Left ventricle myocardium inferior (tissue), 1 donor: ENCODE results near the gene SAMD7. TPM values are rescaled to one million over a fixed set of nuclear protein-coding genes. Genes with fewer than 3 reads are reported as not detected.

Source experiments
- DNase-seq: peaks from one replicate; pipeline ENCODE4 v3.0.0-alpha.2; 2020
- H3K27ac ChIP-seq: fragments of 200-600 bp; replicated peaks from 2 replicates; pipeline ENCODE4 v1.8.0; 2021
- H3K27me3 ChIP-seq: fragments of 200-600 bp; 2 replicates; pipeline ENCODE4 v1.8.0; 2021; ENCODE audit warnings: low read depth
- H3K36me3 ChIP-seq: fragments of 200-600 bp; 2 replicates; pipeline ENCODE4 v1.8.0; 2021
- H3K4me1 ChIP-seq: fragments of 200-600 bp; 2 replicates; pipeline ENCODE4 v1.8.0; 2021
- H3K4me3 ChIP-seq: fragments of 200-600 bp; 2 replicates; pipeline ENCODE4 v1.8.0; 2021; ENCODE audit warnings: mild to moderate bottlenecking, moderate library complexity
- H3K9me3 ChIP-seq: fragments of 200-600 bp; replicated peaks from 2 replicates; pipeline ENCODE4 v1.8.0; 2021
- CTCF ChIP-seq: fragments of 200-600 bp; IDR thresholded peaks from 2 replicates; pipeline ENCODE4 v1.8.0; 2021; ENCODE audit warnings: antibody characterized with exemption, mild to moderate bottlenecking, borderline replicate concordance
- intact Hi-C: fragments of 100-400 bp; cut with micrococcal nuclease; formaldehyde crosslinking; loops from one replicate; pipeline ENCODE4 v1.11.0; 2022
- total RNA-seq: library from RNA; stranded (reverse); fragmentation: NEBNext Ultra II Directional; extraction: Animal tissue kit (Norgen Biotek cat#: 25700); gene quantifications from one replicate; pipeline ENCODE4 v1.2.1, GENCODE V29; 2021
- donor health status: DM: no; HTN: yes; CAD: no; lungs with severe emphysema.

Gene SAMD7
- total RNA-seq, 1 donor from 2014 or later: not detected

- no peak overlapping the region for H3K4me3 ChIP-seq
- H3K4me1 ChIP-seq: no peaks in the 10 kb centered on the region
- intact Hi-C loops: loop anchor here (10.0 kb wide), 1 partner anchor 115 kb away; no protein-coding TSS in a partner anchor
- no peak for TF ChIP-seq CTCF
- H3K9me3 ChIP-seq: no peaks in the 10 kb centered on the region
- no peaks in the 10 kb centered on the region for H3K27me3 ChIP-seq
- peaks cover 87% of the 10 kb centered on the region for H3K36me3 ChIP-seq
- no peak for DNase-seq
- no peak overlapping the region for H3K27ac ChIP-seq
Measured at GRCh38 chr3:169980055-169980454, 68.7 kb downstream of the SAMD7 start.

DNA sequence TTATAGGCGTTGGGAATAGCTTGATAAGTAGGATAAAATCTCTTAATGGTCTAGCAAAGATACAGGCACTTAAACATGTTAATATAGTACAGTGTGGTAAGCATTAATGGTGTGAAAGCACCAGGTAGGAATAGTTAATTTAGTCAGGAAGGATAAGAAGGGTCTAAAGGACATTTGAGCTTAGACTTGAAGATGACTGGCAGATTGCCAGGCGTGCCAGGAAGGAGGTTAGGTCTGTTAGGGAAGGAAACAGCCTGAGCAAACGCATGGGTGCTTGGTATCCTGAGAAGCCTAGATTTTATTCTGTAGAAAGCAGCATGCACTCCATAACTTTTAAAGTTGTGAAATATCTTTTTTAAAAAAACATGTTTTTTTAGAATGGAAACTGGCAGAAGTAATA, 72.9 kb downstream of the SAMD7 start:
- no peak overlapping the region for H3K27ac ChIP-seq
- intact Hi-C loops: loop anchor here (10.0 kb wide), 1 partner anchor 111 kb away; no protein-coding TSS in a partner anchor
- no peaks in the 10 kb centered on the region for H3K4me1 ChIP-seq
- no peak for TF ChIP-seq CTCF
- H3K27me3 ChIP-seq: no peaks in the 10 kb centered on the region
- peaks cover 92% of the 10 kb centered on the region for H3K36me3 ChIP-seq
- no peak overlapping the region for H3K4me3 ChIP-seq
- no peak for DNase-seq
- no peaks in the 10 kb centered on the region for H3K9me3 ChIP-seq

Other genes with a start within 250 kb of the SAMD7 start
- 18.1 TPM for gene MECOM, start 247.9 kb upstream of the SAMD7 start, total RNA-seq
- gene TERC, start 146.5 kb upstream of the SAMD7 start, total RNA-seq: 3.8 TPM
- gene ACTRT3, start 142.0 kb upstream of the SAMD7 start, total RNA-seq: 0.55 TPM
- gene MYNN, start 138.2 kb upstream of the SAMD7 start, total RNA-seq: 12.4 TPM
- not detected for gene LRRIQ4, start 98.7 kb upstream of the SAMD7 start, total RNA-seq
- 1.6 TPM for gene LRRC34, start 98.7 kb upstream of the SAMD7 start, total RNA-seq
- not detected for gene LRRC31, start 41.6 kb upstream of the SAMD7 start, total RNA-seq
- gene SEC62, start 55.2 kb downstream of the SAMD7 start, total RNA-seq: 76.5 TPM
- gene GPR160, start 126.4 kb downstream of the SAMD7 start, total RNA-seq: 0.99 TPM